ENCODE results near the gene RYR3. TPM values are rescaled to one million over a fixed set of nuclear protein-coding genes. Genes with fewer than 3 reads are reported as not detected.

The RYR3 gene
- total RNA-seq, 1 donor from 2014 or later, result 0.32 TPM

DNA sequence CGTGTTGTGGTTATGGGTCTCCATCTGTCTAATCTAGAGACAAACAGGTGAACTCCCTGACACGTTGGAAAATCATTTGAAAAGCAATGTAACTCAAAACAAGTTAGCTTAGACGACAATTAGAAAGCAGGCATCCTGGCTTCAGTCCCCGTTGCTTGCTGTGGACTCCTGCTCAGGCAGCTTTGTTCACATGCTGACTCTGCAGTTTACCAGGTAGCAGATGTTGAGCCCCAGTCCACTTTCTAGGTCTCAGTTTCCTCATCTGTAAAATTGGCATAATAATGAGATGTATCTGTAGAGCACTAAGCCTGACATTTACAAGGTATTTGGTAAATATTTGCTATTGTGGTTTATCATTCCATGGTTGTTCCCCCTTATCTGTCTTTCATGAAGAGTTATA is 330.3 kb downstream of the RYR3 start:
- no peak for ATAC-seq
- no peak overlapping the region for H3K27ac ChIP-seq
- TF ChIP-seq, protein P1, sequence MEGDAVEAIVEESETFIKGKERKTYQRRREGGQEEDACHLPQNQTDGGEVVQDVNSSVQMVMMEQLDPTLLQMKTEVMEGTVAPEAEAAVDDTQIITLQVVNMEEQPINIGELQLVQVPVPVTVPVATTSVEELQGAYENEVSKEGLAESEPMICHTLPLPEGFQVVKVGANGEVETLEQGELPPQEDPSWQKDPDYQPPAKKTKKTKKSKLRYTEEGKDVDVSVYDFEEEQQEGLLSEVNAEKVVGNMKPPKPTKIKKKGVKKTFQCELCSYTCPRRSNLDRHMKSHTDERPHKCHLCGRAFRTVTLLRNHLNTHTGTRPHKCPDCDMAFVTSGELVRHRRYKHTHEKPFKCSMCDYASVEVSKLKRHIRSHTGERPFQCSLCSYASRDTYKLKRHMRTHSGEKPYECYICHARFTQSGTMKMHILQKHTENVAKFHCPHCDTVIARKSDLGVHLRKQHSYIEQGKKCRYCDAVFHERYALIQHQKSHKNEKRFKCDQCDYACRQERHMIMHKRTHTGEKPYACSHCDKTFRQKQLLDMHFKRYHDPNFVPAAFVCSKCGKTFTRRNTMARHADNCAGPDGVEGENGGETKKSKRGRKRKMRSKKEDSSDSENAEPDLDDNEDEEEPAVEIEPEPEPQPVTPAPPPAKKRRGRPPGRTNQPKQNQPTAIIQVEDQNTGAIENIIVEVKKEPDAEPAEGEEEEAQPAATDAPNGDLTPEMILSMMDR (IDR thresholded peaks at IDR 0.05), result no peak
- no peaks in the 10 kb centered on the region for H3K4me1 ChIP-seq
- no peak overlapping the region for H3K4me3 ChIP-seq
- H3K36me3 ChIP-seq, result no peaks in the 10 kb centered on the region
- H3K9me3 ChIP-seq, result no peaks in the 10 kb centered on the region
- H3K27me3 ChIP-seq (ENCODE audit: low read depth), result no peaks in the 10 kb centered on the region
- intact Hi-C loops (cut with DNase I), result no loop called here
- DNase-seq, result no peak

DNA sequence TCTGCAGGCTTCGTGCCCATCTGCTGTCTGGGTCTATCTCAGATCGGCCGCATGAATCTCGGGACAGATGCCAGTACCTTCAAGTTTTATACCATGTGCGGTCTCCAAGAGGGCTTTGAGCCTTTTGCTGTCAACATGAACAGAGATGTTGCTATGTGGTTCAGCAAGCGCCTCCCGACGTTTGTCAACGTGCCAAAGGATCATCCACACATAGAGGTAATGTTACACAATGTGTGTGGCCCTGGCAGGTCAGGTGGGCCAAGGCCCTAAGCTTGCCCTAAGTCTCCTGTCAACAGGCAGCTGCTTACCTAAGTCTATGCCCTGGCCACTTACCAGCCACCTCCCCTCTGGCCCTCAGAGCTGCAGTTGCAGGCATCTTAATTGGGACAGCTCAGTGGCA is 333.5 kb downstream of the RYR3 start:
- H3K36me3 ChIP-seq, result no peaks in the 10 kb centered on the region
- no peak for DNase-seq
- intact Hi-C loops (cut with DNase I), result no loop called here

DNA sequence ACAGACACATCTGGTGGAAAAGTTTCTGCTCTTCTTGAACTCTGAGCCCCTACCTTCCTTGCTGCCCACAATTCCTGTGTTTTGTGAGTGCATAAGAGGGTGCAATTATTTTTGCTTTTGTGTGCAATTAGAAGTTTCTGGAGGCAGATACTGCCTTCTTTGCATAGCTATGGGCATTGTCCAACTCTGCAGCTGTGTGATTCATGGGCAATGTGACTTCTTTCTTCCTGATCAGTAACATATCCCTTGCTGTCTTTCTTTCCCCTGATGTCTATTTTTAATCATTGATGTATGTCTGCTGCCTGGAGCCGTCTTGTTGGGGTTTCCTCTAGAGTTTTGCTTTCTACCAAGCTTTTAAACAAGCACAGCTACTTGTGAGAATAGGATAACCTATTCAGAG is 336.0 kb downstream of the RYR3 start:
- no peak for DNase-seq
- H3K9me3 ChIP-seq, result no peaks in the 10 kb centered on the region
- H3K4me1 ChIP-seq, result no peaks in the 10 kb centered on the region
- H3K4me3 ChIP-seq, result no peak overlapping the region
- intact Hi-C loops (cut with DNase I), result no loop called here
- H3K27me3 ChIP-seq (ENCODE audit: low read depth), result no peaks in the 10 kb centered on the region
- TF ChIP-seq, protein P1 (IDR thresholded peaks at IDR 0.05), result no peak
- H3K36me3 ChIP-seq, result no peaks in the 10 kb centered on the region
- ATAC-seq, result no peak
- no peak overlapping the region for H3K27ac ChIP-seq

More for the DNA sequence above, 333.5 kb downstream of the RYR3 start:
- Histone ChIP-seq H3K4me1 (no peaks in the 10 kb centered on the region), H3K9me3 (no peaks in the 10 kb centered on the region), H3K27me3 (ENCODE audit: low read depth) (no peaks in the 10 kb centered on the region), H3K27ac (no peak overlapping the region), H3K4me3 (no peak overlapping the region)
- TF ChIP-seq, protein P1 (IDR thresholded peaks at IDR 0.05), result no peak
- ATAC-seq, result no peak

DNA sequence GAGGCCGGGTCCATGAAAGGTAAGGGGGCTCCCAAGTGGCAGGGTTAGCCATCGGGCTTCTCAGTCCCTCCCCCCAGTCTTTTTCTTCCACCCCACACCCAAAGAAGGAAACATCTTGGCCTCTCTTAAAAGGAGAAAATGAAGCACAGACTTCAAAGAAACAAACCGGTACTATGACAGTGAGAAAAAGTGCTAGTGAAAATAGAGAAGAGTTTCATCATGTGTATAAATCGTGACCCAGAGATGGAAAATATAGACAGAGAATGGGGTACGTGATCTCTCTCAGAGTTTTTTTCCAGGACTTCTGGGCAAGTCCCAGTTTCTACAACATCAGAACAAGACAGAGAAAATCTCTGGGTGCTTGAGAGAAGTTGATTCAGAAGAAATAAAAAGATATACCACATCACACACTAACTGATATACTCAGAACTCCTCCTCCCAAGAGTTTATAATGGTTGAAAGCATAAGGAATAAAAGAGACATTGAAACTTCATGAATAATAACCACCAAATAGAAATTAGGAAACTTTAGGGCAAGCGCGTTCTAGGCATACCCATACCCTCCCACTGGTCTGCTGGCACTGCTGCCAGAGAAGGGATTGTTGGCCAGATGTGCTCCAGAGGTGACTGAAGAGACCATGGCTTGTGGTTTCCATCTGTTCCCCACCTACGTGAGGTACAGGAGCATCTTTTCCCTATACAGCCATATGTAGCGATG is 338.6 kb downstream of the RYR3 start:
- no peak overlapping the region for H3K4me3 ChIP-seq
- ATAC-seq (no peak), DNase-seq (no peak)
- intact Hi-C loops (cut with DNase I), result no loop called here
- no peaks in the 10 kb centered on the region for H3K27me3 ChIP-seq (ENCODE audit: low read depth)
- TF ChIP-seq, protein P1 (IDR thresholded peaks at IDR 0.05), result no peak
- H3K36me3 ChIP-seq, result no peaks in the 10 kb centered on the region
- H3K27ac ChIP-seq, result no peak overlapping the region
- H3K9me3 ChIP-seq, result no peaks in the 10 kb centered on the region
- no peaks in the 10 kb centered on the region for H3K4me1 ChIP-seq

DNA sequence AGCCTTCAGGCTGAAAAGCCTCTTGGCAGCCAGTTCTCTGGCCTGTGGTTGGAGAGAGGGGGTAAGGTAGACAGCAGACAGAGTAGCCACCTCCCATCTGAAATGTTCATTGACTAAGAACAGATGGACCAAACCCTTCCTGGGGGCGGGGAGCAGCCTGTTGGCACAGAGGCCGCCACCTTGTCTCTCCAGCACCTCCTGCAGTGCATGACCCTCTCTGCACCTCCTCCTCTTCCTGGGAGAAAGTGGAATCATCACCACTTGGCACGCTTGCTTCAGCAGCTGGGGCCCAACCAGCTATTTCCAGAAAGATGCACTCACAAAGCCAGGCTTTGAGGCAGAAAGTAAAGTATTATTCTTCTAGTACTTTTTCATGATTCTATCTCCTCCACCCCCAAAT is 344.1 kb downstream of the RYR3 start:
- H3K4me1 ChIP-seq, result no peaks in the 10 kb centered on the region
- TF ChIP-seq, protein P1 (IDR thresholded peaks at IDR 0.05), result no peak
- H3K9me3 ChIP-seq, result no peaks in the 10 kb centered on the region
- H3K27me3 ChIP-seq (ENCODE audit: low read depth), result no peaks in the 10 kb centered on the region
- no peak overlapping the region for H3K4me3 ChIP-seq
- H3K36me3 ChIP-seq, result no peaks in the 10 kb centered on the region
- DNase-seq (no peak), ATAC-seq (no peak)
- intact Hi-C loops (cut with DNase I), result no loop called here
- H3K27ac ChIP-seq, result no peak overlapping the region
